NCI-H2107 treated with DMSO at 0.1 percent for 48 hours (cell line): ENCODE data around the gene ENTPD7.
"Not testable (repeated sequence)": the region's sequence is repeated elsewhere in the genome, so short reads cannot be mapped to it uniquely, and the experiment has no call there.

Experiments
- DNase-seq: peaks from one replicate; lab custom pipeline; 2025; ENCODE audit not compliant: unreplicated experiment; lab: John Stamatoyannopoulos, UW

ENTPD7 gene

DNA sequence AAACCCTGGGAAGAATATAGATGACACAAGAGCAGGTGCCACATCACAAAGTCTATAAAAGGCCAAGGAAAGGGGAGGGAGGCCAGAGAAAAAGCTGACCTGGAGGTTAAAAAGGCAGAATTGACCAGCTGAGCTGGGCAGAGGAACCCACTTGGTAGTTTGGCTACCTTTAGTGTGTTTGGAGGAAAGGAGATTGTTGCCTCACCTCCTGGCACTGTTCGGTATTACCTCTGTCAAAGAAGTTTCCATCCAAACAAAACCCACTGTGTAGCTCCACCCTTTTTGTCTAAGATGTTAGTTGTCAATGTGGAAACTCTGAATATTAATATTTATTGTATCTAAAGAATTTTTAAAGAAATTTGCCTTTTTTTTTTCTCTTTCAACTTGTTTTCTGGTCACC is 23.4 kb downstream of the ENTPD7 start:
- DNase-seq, result no peak

DNA sequence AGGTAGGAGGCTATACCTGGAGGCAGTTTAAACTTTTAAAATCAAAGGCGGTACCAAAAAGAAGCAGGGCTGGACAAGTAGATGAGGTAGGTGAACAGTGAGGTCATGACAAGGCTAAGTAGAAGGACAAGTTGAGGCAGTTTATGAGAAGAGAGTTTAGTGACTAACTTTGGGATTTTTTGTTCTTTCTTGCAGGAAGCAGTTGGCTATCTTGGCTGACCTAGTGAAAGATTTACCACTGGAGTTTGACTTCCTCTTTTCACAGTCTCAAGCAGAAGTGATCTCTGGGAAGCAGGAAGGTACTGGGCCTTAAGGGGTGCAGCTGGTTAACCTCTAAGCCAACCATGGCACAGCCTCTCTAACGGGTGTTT is 26.3 kb downstream of the ENTPD7 start:
- DNase-seq, result no peak

DNA sequence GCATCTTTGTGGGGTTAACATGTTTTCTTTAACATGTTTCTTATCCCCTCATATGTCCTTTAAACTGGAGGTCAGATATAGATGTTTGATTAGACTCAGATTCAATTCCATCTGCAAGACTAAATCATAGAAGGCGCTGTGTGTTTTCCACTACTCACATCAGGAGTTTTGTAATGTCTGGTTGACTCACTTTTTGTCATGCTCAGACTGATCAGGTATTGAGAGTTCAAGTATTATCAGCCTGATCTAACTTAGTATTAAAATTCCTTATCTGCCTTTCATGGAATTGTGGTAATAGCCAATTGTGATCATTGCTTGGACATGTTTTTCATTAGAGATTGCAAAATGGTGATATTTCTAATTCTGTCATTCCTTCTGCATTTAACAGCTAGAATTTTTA is 30.2 kb downstream of the ENTPD7 start:
- DNase-seq, result no peak

DNA sequence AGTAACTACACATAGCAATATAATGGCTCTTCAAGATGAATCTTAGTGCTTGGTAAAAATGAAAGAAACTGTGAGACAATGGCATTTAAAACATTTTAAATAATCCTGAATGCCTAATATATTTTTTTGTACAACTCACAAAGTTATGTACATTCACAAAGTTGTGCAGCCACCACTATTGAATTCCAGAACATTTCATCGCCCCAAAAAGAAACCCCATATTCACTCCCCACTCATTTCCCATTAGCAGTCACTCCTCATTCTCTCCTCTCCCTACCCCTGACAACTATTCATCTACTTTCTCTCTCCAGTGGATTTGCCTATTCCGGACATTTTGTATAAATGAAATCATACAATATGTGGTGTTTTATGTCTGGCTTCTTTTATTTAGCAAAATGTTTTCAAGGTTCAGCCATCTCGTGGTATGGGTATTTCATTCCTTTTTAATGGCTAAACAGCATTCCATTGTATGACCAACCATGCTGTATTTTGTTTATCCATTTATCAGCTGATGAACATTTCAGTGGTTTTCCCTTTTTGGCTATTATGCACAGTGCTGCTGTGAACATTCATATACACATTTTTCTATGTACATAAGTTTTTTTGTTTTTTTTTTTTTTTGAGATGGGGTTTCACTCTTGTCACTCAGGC is 34.7 kb downstream of the ENTPD7 start:
- no peak for DNase-seq

DNA sequence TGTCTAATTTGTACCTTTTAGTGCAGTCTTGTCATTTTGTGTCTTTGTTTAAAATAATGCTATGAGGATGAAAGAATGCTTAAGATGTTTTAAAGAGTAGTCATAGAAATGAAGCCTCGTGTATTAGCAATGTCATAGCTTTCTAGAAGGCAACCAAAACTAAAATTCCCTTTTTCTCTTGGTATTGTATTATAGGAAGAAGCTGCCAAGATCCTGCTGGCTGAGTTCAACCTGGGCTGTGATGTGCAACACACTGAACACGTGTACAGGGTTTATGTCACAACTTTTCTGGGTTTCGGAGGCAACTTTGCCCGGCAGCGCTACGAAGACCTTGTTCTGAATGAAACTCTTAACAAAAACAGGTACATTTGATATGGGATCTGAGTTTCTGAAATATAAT is 36.5 kb downstream of the ENTPD7 start:
- DNase-seq, result no peak

DNA sequence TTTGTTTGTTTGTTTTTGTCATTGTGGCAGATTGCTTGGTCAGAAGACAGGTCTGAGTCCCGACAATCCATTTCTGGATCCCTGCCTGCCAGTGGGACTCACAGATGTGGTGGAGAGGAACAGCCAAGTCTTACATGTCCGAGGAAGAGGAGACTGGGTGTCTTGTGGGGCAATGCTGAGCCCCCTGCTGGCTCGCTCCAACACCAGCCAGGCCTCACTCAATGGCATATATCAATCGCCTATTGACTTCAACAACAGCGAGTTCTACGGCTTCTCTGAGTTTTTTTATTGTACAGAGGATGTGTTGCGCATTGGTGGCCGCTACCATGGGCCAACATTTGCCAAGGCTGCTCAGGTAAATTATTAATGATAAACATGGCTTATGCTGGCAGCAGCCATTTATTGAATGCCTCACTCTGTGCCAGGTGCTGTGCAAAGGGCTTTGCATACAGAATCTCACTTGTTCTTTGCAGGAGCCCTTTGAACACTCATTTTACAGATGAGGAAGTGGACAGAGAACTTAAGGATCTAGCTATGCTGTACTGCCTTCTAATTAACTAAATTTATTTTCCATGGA is 39.3 kb downstream of the ENTPD7 start:
- DNase-seq, result no peak

DNA sequence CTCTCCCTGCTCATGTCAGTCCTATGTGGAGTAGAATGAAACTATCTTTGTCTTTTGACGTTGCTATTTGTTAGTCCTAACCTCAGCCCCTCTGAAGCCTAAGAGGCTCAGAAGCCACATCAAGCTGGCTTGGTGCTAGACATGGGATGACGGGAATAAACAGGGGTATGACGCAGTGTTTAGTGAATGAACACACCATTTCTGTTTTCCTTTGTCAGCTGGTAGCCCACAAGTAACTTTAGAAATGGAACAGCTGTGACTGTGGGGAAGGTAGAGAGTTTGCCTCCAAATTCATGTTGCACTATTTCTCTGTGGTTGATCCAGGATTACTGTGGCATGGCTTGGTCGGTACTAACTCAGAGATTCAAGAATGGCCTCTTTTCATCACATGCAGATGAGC is 41.3 kb downstream of the ENTPD7 start:
- no peak for DNase-seq

DNA sequence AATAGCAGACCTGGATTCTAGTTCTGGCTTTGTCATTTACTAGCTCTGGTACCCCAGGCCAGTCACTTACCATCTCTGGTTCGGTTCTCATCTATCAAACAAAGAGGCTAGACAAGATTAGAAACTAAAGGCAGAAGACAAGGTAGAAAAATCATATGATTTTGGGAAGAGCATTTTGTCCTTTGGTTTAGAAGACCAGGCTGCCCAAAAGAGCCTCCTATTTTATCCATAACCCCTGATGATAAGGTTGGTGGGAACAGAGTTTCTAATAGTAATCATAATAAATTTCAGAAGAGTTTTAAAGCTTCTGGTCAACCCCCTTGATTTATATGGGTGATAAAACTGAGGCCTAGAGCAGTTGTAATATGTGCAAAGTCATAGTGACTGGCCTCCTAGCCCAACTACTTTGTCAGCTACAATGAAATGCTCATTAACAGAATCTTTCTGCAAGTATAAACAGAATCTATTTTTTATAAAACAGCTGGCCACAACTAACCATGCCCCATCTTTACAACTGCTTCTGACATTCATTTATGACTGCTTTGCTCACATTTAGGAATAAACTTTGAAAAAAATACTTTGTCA is 49.2 kb downstream of the ENTPD7 start:
- DNase-seq, result no peak

DNA sequence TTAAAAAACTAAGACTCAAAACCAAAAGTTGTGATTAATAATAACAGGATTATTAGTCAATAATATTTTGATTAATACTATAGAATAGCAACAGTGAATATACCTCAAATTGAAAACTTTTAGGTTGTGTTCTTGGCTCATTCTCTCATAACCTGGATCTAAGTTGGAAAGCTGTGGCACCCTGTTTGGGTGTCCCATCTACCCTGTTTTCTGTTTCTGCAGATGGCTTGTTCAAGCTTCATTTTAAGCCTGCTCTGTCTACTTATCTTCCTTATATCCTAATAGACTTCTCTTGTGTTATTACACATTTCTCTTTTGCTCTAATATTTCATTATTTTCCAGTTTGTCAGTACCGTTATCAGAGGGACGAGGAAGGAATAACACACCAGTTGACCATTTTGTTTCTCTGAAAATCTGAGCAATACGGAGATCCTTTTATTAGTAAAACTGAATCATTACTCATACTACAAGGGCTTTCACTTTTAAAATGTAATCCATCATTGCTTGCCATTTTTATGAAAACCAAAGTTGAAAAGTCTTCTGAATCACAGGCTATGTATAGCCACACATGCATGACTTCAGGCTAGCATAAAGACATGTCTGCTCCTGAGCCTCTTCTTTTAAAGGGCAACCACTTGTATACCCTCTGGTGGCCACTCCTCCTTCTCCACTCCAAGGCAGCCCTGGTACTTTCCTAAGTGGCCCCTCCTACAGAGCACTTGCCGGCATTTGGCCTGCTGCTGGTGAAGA is 50.3 kb downstream of the ENTPD7 start:
- no peak for DNase-seq

DNA sequence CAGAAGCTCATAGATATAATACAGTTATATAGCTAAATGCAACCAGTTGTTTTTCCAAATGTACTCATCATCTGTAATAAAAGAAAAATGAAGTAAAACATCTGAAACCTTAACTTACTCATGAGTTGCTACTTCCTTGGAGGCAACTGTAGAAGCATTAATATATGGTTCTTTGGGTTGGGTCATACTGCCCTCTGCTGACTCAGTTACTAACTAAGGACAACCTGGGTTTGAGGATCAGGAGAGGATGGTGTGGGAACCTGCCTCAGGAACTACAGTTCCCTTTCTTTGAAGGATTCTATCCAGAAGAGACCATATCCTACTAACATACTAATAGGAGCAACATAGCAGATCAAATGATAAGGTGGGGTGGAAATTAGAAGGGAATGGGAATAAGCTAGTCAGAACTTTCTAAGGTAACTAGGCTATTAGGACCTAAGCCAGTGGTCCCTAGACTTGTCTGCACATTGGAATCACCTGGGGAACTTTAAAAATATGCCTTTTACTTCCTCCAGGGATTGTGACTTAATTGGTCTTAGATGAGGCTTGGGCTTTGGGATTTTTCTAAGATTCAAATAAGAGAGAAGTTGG is 51.9 kb downstream of the ENTPD7 start:
- DNase-seq, result no peak

DNA sequence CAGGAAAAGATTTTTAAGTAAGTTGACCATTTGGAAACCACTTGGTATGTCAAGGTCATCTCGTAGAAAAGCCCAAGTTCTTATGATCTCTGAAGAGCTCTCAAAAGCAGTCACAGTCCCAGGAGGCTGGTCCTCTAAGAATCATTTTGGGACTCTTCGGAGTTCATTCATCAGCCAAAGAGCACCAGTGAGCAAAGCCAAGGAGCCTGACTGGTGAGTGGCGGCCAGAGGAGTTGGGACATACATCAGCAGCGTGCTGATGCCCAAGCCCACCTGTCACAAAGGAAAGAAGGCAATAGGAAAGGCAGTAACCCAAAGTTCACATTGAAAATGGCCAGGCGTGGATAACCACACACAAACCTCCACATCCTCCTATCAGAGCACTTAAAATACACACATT is 55.1 kb downstream of the ENTPD7 start:
- DNase-seq, result no peak

DNA sequence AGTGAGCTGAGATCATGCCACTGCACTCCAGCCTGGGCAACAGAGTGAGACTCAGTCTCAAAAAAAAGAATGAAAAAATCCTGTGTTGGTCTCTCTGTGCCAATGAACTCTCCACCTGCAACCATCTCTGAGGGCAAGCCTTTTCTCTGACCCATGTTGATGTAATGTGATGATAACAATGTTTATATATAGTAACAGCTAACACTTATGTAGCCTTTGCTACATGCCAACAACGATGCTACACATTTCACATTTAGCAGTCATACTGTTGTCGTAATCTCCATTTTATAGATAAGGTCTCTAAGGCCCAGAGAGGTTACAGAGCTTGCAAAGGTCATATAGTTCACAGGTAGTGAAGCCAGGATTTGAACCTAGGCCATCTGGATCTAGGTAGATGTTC is 61.1 kb downstream of the ENTPD7 start:
- DNase-seq, result no peak

DNA sequence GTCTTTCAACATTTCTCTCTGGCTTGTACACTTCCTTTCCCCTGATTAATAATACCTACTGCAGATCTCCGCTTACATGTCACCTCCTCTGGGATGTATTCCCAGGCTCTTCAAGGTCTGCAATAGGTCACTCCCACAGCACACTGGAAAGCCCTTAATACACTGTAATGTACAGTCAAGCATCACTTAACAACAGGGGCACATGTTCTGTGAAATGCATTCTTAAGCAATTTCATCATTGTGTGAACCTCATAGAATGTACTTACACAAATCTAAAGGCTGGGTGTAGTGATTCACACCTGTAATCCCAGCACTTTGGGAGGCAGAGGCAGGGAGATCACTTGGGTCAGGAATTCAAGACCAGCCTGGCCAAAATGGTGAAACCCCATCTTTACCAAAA is 70.7 kb downstream of the ENTPD7 start:
- DNase-seq, result no peak

DNA sequence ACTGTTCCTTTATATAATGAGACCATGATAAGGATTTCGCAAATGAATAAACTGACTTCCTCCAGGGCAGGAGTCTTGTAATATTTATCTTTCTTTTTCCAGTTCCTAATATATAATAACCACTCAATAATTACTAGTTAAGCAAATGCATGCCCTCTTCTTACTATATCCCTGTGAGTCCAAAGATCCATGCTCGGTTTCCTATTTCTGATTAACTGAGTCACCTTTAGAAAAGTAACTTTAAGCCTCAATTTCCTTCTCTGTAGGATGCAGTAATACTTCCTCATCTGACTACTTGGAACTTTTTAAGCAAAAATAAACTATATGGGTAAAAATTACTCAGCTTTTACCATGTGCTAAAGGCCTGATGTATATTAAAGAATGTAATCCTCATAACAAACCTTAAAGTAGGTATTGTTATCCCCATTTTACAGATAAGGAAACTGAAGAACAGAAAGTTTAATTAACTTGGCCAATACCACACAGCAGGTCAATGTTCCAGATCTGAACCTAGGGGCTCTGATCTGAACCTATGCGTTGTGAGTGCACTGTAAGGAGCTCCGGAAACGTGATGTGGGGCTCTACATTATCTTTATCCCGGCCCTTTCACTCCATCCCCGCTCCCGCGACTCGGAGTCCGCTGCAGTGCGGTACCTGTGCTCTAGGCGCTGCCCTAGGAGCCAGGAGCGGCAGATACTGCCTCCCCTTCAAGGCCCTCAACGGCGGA is 72.2 kb downstream of the ENTPD7 start:
- no peak for DNase-seq

DNA sequence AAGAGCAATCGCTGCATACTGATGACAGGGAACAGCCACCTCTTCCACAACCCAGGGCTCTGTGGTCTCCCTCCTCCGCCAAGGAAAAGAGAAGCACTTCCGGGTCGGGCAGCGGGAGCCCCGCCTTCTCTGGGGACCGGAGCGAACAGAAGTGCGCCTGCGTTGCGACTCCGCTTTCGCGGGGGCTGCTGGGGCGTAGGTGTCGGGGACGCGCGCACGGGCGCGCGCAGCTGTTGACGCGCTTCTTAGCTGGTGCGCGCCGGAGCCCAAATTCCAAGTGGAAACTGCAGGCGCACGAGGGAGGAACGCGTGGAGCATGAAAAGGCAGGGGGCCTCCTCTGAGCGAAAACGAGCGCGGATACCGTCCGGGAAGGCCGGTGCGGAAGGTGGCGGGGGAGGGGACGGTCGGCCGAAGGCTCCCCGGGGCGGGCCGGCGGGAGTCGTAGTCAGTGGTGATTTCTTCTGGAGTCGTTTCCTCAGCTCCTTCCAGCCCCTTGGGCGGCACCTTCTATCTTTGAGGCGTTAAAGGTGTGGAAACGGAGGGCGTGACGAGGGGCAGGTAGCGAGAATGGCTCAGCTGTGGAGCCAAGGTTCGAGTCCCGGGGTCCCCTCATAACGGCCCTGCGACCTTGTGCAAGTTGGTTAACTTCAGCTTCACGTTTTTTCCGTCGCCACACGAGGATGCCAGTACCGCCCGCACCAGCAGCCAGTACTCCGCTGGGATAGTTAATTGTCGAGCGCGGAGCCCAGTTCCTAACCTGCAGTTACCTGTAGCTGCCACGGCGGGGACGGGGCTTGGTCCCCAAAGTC is 72.9 kb downstream of the ENTPD7 start, which contains the start of the genes COX15 and CUTC:
COX15 (minus strand) TSS at position 95 of the 810 bp plus-strand sequence; CDS start at position 17, 78 bp downstream.
CUTC (plus strand) TSS at position 202 of the 810 bp plus-strand sequence; CDS start at position 317, 115 bp downstream.
- DNase-seq, result peak; percentile 69

DNA sequence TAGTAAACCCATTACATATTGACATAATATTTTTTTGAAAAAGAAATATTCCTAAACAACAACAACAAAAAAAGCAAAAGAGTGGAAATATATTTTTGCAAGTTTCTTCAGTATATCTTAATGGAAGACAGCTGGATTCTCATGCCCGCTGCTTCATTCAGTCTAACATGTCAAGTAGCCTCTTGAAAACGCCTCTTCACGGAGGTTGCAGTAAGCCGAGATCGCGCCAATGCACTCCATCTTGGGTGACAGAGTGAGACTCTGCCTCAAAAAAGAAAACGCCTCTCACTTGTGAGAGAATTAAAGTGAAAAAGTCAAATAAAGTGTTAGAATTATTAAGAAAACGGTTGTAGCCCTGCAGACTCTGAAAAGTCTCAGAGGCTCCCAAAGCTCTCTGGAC is 74.1 kb downstream of the ENTPD7 start:
- DNase-seq, result no peak

DNA sequence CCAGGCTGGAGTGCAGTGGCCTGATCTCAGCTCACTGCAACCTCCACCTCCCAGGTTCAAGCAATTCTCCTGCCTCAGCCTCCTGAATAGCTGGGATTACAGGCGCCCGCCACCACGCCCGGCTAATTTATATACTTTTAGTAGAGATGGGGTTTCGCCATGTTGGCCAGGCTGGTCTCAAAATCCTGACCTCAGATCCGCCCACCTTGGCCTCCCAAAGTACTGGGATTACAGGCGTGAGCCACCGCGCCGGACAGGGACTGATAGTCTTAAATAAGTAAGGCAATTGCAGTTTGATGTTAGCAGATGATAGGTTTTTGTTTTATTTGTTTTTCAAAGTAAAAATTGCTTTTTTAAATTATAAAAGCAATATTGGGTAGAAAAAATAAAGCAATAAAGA is 74.8 kb downstream of the ENTPD7 start:
- not testable (repeated sequence) for DNase-seq

DNA sequence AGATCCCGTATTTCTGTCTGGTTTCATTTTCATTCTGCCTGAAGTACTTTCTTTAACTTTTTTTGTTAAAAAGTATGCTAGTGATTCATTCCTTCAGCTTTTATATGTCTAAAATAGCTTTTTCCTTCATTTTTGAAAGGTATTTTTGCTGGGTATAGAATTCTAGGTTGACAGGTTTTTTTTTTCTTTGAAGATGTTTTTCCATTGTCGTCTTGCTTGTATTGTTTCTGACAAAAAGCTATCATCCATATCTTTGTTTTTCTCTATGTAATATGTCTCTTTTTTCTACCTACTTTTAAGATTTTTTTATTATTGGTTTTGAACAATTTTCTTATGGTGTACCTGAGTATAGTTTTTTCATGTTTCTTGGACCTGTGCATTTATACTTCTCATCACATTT is 81.0 kb downstream of the ENTPD7 start:
- no peak for DNase-seq

DNA sequence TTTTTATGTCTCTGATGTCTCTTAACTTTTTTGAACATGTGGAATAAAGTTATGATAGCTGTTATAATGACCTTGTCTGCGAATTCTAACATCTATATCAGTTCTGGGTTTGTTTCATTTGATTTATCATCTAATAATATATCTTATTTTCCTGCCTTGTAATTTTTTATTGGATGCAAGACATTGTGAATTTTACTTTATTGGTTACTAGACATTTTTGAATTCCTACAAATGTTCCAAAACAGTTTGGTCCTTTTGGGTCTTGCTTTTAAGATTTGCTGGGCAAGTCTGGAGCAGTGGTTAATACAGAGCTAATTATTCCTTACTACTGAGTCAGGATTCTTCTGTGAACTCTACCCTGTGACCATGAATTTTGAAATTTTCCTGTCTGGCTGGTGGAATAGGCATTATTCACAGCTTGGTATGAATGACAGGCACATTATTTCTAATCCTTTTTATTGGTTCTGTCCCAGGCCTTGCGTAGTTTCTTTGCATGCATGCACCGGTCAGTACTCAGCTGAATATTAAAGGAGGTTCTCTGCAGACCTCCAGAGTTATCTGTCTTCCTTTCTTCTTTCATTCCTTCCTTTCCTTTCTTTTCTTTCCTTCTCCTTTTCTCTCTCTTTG is 81.7 kb downstream of the ENTPD7 start:
- DNase-seq, result no peak

DNA sequence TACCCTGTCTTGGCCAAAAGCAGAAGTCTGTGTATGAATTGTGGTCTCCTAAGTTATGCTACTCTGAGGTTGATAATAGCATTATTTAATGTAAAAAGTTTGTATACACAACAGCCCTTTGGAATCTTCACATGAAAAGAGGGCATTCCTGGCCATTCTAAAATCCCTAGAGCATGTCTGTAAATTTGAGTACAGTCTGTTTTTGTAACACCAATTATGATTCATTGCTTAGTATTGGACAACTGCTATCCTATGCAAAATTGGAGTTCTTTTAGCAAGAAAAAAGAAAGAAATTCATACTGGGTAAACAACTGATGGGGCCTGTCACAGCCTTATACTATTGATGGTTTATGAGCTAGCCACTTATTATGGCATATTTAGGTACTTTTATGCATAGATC is 82.9 kb downstream of the ENTPD7 start:
- DNase-seq, result no peak
